HT-29 (cell line): Measurements from ENCODE around the gene PTAR1. TPM values are rescaled to one million over a fixed set of nuclear protein-coding genes. Genes with fewer than 3 reads are reported as not detected.

Experiments
- DNase-seq: peaks from one replicate; pipeline ENCODE4 v3.0.0-alpha.2; 2015; ENCODE audit warnings: low spot score
- total RNA-seq: library from RNA; depleted of rRNA; stranded (reverse); fragments of >200 nt; shearing (Covaris generic); gene quantifications from 2 replicates; pipeline ENCODE4 v1.2.3, GENCODE V29; 2014; rRNA removed

Gene PTAR1
- total RNA-seq, 1 experiment from 2014 or later: 19.5 TPM

DNA sequence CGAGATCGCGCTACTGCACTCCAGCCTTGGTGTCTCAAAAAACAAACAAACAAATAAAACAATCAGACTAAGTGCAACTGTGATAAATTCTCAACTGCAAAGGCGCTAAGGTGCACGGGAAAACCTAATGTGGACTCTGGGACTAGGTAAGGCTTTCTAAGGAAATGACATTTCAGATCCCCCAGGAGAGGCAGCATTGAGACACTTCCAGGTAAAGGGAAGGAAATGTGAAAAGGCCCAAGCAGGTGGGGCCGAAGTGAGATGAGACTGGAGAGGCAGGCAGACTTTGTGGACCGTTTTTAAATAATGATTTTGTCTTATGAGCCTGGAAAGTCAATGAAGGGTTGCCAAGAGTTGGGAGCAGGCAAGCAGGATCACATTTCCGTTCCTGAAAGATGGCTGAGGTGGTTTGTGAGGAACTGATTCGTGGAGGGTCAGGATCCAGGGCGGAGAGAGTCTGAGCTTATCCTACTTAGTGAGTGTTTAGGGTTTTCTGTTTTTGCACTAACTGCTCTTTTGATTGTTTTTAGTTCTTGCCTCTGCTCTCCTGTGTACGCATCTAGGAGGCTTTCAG, 85.6 kb downstream of the PTAR1 start:
- peak; percentile 33 for DNase-seq

DNA sequence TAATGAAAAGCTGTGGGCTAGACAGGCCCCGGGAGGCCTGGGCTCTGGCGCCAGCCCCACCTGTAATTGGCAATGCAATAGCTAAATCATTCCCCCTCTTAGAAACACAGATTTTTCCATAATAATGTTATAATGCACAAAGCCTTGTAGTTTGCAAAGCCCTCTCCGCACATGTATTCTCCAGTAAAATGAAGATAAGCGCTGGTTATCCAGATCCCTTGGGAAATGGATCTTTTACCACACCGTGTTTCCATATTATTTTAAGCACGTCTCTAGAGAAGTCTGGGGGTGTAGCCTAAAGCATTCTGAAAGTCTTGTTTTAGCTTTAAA, 86.5 kb downstream of the PTAR1 start:
- DNase-seq: no peak

DNA sequence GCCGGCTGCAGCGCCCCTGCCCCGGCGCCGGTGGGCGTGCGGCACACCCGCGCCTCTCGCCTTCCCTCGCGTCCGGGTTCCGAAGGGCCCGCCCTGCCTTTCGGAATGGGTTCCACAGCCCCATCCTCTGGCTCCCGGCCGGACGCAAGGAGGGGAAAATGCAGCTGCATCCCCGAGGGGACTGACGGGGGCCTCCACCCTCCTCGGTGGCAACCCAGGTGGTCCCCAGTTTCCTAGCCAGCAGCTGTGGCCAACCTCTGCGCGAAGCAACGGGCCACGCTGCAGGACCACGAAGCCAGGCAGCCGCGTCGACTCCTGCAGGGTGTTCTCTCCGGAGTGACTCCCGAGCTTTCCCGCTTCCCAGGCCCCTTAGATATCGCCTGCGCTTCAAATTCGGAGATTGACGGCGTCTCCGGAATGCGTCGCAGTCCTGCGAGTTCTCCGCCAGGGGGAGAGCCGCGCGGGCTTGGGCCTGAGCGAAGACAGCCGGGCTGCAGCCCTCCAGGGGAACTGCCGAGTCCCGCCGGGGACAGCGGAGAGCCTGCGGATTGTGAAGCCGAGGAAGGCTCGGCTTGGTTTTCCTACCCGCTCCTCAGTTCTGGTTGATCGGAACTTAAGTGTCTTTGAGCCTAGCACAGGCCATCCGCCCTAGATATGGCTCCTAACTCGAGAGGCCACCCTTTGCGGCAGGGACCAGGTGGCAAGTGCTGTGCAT, 87.1 kb downstream of the PTAR1 start:
- DNase-seq: peak; percentile 87

DNA sequence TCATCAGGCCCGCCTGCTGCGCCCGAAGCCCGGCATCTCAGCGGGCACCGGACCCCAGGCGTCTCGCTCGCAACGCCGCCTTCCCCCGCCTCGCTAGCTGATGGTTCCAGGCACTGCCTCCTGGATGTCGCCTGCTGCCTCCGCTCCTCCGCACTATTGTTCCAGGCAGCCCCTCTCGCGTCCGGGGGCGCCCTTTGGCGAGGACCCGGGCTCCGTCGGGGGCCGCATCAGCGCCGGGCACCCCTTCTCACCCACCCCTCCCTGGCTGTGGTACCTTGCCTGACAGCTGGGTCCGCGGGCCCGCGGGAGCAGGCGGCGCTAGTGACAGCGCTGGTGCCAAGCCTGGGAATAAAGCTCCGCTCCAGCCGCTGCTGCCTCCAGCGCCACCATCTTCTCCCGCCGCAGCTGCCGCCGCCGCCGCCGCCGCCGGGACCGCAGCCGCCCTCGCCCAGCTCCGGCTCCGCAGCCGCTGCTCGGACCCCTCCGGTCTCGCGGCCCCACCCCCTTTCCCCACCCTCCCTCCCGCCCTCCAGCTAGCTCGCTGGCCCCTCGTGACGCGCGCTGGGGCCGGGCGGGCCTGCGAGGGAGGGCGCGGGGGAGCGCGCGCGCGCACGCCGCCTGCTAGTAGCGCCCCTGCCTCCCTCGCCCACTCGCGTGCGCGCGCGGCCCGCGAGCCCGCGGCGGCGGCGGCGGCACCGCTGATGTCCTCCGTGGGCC, 87.8 kb downstream of the PTAR1 start, which contains the start of gene APBA1:
TSS of gene APBA1 (minus strand) at position 493 of the 717 bp plus-strand sequence.
- DNase-seq: peak; percentile 12

DNA sequence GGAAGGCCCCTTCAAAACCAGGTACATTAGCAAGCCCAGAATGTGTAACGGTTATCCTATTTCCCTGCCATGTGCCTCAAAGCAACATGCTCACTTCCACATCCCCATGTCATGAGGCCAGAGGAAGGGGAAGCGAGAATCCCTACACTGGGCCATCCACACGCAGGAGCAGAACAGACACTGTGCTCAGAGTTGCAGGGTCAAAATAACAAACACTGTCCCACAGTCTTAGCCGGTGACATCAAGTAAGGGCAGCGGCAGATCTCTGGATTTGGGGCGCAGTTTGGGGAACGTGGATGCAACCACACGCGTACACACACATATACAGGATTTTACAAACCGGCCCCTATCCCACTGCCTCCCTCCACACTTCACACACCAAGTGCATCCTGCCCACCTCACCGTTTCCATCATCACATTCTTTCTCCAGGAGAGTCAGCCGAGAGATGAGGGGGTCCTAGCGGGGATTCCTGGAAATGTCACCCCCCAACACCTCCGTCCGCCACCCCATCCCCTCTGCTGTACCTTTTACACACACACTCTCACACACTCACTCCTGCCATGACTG, 88.4 kb downstream of the PTAR1 start:
- DNase-seq: no peak

DNA sequence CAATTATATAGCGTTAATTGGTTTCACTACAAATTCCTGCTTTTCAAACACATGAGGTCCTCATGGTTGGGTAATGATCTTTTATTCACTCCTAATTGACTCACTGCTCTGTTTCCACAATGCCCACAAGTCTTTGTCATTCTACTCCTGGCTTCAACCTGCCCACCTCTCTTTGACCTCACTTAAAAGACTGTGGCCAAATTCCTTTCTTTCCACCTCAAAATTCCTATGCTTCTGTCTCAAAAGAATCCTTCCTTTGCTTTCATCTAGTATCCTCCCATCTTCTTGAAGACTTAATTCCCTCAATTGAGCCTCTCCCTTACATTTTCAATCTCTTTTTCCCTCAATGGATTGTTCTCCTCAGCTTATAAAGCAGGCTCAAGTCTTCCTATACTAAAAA, 92.5 kb downstream of the PTAR1 start:
- DNase-seq: no peak

DNA sequence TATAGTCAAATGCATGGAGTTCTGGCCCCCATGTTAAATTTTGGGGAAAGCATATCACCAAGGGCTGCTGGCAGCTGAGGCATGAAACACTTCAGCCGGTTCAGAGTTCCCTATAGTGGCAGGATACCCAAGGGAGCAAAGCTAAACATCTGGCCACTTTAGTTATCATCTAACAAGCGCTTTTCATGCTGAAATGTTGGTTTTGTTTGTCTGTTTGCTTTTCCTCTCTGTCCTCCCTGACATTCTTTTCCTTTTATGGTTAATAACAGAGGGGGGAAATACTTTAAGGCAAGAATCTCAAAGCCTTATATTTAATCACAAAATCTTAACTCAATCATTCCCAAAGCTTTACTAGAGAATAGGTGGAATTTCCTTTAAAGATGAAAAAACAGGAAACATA, 99.5 kb downstream of the PTAR1 start:
- no peak for DNase-seq

Other genes with a start within 250 kb of the PTAR1 start
- 0.25 and 2.7 TPM in 2 replicates for gene APBA1, start 87.6 kb downstream of the PTAR1 start, total RNA-seq
- not detected in 2 replicates for gene CFAP95, start 60.8 kb upstream of the PTAR1 start, total RNA-seq